ENCODE data around the gene TMPRSS15. TPM values are rescaled to one million over a fixed set of nuclear protein-coding genes. Genes with fewer than 3 reads are reported as not detected.

Gene TMPRSS15
- total RNA-seq, 3 donors from 2014 or later: not detected

DNA sequence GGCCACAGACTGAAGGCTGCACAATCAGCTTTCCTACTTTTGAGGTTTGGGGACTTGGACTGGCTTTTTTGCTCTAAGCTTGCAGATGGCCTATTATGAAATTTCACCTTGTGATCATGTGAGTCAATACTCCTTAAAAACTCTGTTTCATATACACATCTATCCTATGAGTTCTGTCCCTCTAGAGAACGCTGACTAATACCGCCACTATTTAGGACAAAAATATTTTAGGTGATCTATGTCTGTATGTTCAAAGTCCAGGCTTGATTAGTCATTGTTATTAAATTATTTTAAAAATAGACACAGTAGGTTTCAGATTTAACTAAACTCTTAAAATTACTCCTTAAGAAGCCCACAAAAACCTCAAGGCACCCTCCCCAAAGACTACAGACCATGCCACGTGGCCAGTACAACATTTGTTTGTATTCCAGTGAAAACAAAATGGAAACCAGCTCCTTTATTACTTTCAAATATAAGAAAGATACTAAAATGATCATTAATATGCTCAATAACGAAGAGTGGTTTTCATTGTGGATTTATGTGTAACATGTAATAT, 63.1 kb downstream of the TMPRSS15 start:
- no peaks in the 10 kb centered on the region for H3K4me1 ChIP-seq (ENCODE audit: low read depth)
- DNase-seq: no peak
- no peak for ATAC-seq
- no peaks in the 10 kb centered on the region for H3K36me3 ChIP-seq (ENCODE audit: low read depth)
- TF ChIP-seq CTCF (IDR thresholded peaks at IDR 0.05): no peak
- H3K9me3 ChIP-seq: no peaks in the 10 kb centered on the region
- H3K4me3 ChIP-seq: no peak overlapping the region
- intact Hi-C loops (cut with DNase I, micrococcal nuclease): no loop called here

GRCh38 chr21:18335651-18336236, 67.8 kb downstream of the TMPRSS15 start:
- H3K4me3 ChIP-seq: no peak overlapping the region
- H3K4me1 ChIP-seq (ENCODE audit: low read depth): no peaks in the 10 kb centered on the region
- ATAC-seq (no peak), DNase-seq (no peak)
- no peak for TF ChIP-seq CTCF (IDR thresholded peaks at IDR 0.05)
- H3K36me3 ChIP-seq (ENCODE audit: low read depth): no peaks in the 10 kb centered on the region
- intact Hi-C loops (cut with DNase I, micrococcal nuclease): no loop called here
- no peaks in the 10 kb centered on the region for H3K9me3 ChIP-seq

DNA sequence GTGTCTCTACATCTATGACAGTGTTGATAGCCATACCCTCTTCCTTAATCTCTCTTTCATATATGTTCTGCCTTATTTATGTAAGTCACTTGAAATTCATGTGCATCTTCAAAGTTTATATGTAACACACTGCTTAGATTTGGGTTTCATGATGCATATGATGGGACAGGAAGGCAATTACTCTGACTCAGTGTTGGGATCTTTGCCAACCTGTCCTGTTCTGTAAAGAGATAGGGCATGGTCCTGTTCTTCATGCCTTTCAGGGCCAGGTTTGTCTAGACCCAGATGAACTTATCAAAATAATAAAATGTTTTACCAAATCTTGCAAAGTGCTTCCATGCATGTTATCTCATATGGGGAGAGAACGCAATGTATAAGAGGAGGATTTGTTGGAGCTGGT, 69.5 kb downstream of the TMPRSS15 start:
- TF ChIP-seq CTCF (IDR thresholded peaks at IDR 0.05): no peak
- Histone ChIP-seq H3K4me3 (no peak overlapping the region), H3K36me3 (ENCODE audit: low read depth) (no peaks in the 10 kb centered on the region), H3K4me1 (ENCODE audit: low read depth) (no peaks in the 10 kb centered on the region), H3K9me3 (no peaks in the 10 kb centered on the region)
- intact Hi-C loops (cut with DNase I, micrococcal nuclease): no loop called here
- DNase-seq (no peak), ATAC-seq (no peak)

GRCh38 chr21:18318156-18318555, 85.4 kb downstream of the TMPRSS15 start:
- Histone ChIP-seq H3K9me3 (no peaks in the 10 kb centered on the region), H3K4me1 (ENCODE audit: low read depth) (no peaks in the 10 kb centered on the region), H3K36me3 (ENCODE audit: low read depth) (no peaks in the 10 kb centered on the region), H3K4me3 (no peak overlapping the region)
- ATAC-seq (no peak), DNase-seq (no peak)
- TF ChIP-seq CTCF (IDR thresholded peaks at IDR 0.05): no peak
- intact Hi-C loops (cut with DNase I, micrococcal nuclease): no loop called here

DNA sequence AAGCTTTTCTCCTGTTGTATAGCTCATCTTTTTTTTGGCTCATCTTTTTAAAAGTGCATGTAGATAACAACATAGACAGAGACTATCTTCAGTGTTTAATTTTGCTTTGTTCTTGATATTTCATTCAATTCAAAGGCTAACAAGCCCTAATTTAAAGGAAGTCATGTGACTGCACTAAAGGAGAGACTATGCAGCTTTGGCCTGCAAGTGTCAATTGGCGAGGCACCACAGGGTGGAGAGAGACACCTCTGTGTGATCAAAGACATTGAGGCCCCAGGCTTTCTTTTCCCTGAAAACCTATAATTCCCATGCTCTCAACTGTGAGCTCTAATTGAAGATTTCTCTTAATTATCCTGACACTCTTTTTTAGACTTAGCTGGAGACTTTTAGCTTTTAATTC, 105.4 kb downstream of the TMPRSS15 start:
- intact Hi-C loops (cut with DNase I, micrococcal nuclease): no loop called here
- no peak for ATAC-seq
- Histone ChIP-seq H3K4me1 (ENCODE audit: low read depth) (no peaks in the 10 kb centered on the region), H3K4me3 (no peak overlapping the region), H3K9me3 (no peaks in the 10 kb centered on the region), H3K36me3 (ENCODE audit: low read depth) (no peaks in the 10 kb centered on the region)
- DNase-seq: no peak
- no peak for TF ChIP-seq CTCF (IDR thresholded peaks at IDR 0.05)

- TF ChIP-seq CTCF (IDR thresholded peaks at IDR 0.05): no peak
- no peak for DNase-seq
- intact Hi-C loops (cut with DNase I, micrococcal nuclease): no loop called here
Measured at GRCh38 chr21:18294100-18294499, 109.5 kb downstream of the TMPRSS15 start.

More at GRCh38 chr21:18294100-18294499, 109.5 kb downstream of the TMPRSS15 start:
- no peak for ATAC-seq
- no peaks in the 10 kb centered on the region for H3K9me3 ChIP-seq
- no peaks in the 10 kb centered on the region for H3K36me3 ChIP-seq (ENCODE audit: low read depth)
- H3K4me1 ChIP-seq (ENCODE audit: low read depth): no peaks in the 10 kb centered on the region
- no peak overlapping the region for H3K4me3 ChIP-seq
